GM18858 (cell line): ENCODE measurements around the gene E2F2.
A peak's percentile ranks its signal among the peaks of the same experiment; 100 is the strongest.
"Not testable (repeated sequence)": the region's sequence is repeated elsewhere in the genome, so short reads cannot be mapped to it uniquely, and the experiment has no call there.

Experiments
- ATAC-seq: cut with Tn5 transposase; IDR thresholded peaks from one replicate; pipeline ENCODE4 v1.9.1; 2021; ENCODE audit not compliant: unreplicated experiment

The E2F2 gene

GRCh38 chr1:23551849-23552248 is 20.8 kb upstream of the E2F2 start:
- no peak for ATAC-seq

GRCh38 chr1:23548704-23549143 is 17.7 kb upstream of the E2F2 start:
- ATAC-seq = no peak

GRCh38 chr1:23546897-23547584 is 16.0 kb upstream of the E2F2 start:
- no peak for ATAC-seq

GRCh38 chr1:23545851-23546250 is 14.8 kb upstream of the E2F2 start:
- ATAC-seq = no peak

- ATAC-seq = no peak
Observed at GRCh38 chr1:23544444-23545389, 13.7 kb upstream of the E2F2 start.

GRCh38 chr1:23543707-23544443 is 12.8 kb upstream of the E2F2 start:
- ATAC-seq = no peak

- ATAC-seq = not testable (repeated sequence)
Observed at GRCh38 chr1:23542940-23543339, 11.9 kb upstream of the E2F2 start.

- no peak for ATAC-seq
Observed at GRCh38 chr1:23539698-23540266, 8.7 kb upstream of the E2F2 start.

GRCh38 chr1:23537296-23537973 is 6.4 kb upstream of the E2F2 start:
- ATAC-seq = no peak

GRCh38 chr1:23533246-23534023 is 2.4 kb upstream of the E2F2 start:
- no peak for ATAC-seq

- ATAC-seq = no peak
Observed at GRCh38 chr1:23531562-23532094, 595 bp upstream of the E2F2 start.

GRCh38 chr1:23530087-23530746 is 816 bp downstream of the E2F2 start:
- ATAC-seq = no peak

- ATAC-seq = no peak
Observed at GRCh38 chr1:23529146-23530086, 1.6 kb downstream of the E2F2 start.

GRCh38 chr1:23528250-23528978 is 2.6 kb downstream of the E2F2 start:
- peak; percentile 39 for ATAC-seq

- no peak for ATAC-seq
Observed at GRCh38 chr1:23527900-23528249, 3.2 kb downstream of the E2F2 start.

GRCh38 chr1:23527366-23527765 is 3.7 kb downstream of the E2F2 start:
- no peak for ATAC-seq

- ATAC-seq = no peak
Observed at GRCh38 chr1:23526329-23527041, 4.5 kb downstream of the E2F2 start.
